IPS-15b (cell line): ENCODE results near the gene CD44.
"Not testable (repeated sequence)": the region's sequence is repeated elsewhere in the genome, so short reads cannot be mapped to it uniquely, and the experiment has no call there.

Experiments used
- H3K27me3 ChIP-seq: one replicate; pipeline ENCODE4 v1.6.1; 2013; ENCODE audit warnings: low read length; ENCODE audit not compliant: control insufficient read depth, insufficient read depth
- H3K36me3 ChIP-seq: one replicate; pipeline ENCODE4 v1.6.1; 2013; ENCODE audit warnings: low read length; ENCODE audit not compliant: control insufficient read depth, insufficient read depth
- H3K4me1 ChIP-seq: one replicate; pipeline ENCODE4 v1.6.1; 2013; ENCODE audit warnings: mild to moderate bottlenecking, low read length; ENCODE audit not compliant: control insufficient read depth, insufficient read depth
- H3K4me3 ChIP-seq: one replicate; pipeline ENCODE4 v1.5.1; 2013; ENCODE audit warnings: low read depth, low read length
- H3K9ac ChIP-seq: one replicate; pipeline ENCODE4 v1.6.1; 2013; ENCODE audit warnings: low read depth, mild to moderate bottlenecking, low read length
- H3K9me3 ChIP-seq: one replicate; pipeline ENCODE4 v1.6.1; 2013; ENCODE audit warnings: mild to moderate bottlenecking, low read length; ENCODE audit not compliant: control insufficient read depth, insufficient read depth

Gene CD44

GRCh38 chr11:35138943-35139721, at the start of gene CD44:
Gene CD44 (plus strand): TSS chr11:35139171. CDS start chr11:35139304, 133 bp downstream.
- Histone ChIP-seq H3K4me1 (peaks cover 9% of the 10 kb centered on the region), H3K9ac (peak within 1 kb of the TSS; percentile 65), H3K27me3 (peaks cover 46% of the 10 kb centered on the region), H3K9me3 (no peaks in the 10 kb centered on the region), H3K36me3 (no peaks in the 10 kb centered on the region), H3K4me3 (peak within 1 kb of the TSS; percentile 75)

GRCh38 chr11:35089666-35090065, 49.3 kb upstream of the CD44 start:
- no peaks in the 10 kb centered on the region for H3K4me1 ChIP-seq
- H3K9ac ChIP-seq, result no peak overlapping the region
- H3K36me3 ChIP-seq, result no peaks in the 10 kb centered on the region
- H3K4me3 ChIP-seq, result no peak overlapping the region
- H3K27me3 ChIP-seq, result no peaks in the 10 kb centered on the region
- H3K9me3 ChIP-seq, result no peaks in the 10 kb centered on the region

DNA sequence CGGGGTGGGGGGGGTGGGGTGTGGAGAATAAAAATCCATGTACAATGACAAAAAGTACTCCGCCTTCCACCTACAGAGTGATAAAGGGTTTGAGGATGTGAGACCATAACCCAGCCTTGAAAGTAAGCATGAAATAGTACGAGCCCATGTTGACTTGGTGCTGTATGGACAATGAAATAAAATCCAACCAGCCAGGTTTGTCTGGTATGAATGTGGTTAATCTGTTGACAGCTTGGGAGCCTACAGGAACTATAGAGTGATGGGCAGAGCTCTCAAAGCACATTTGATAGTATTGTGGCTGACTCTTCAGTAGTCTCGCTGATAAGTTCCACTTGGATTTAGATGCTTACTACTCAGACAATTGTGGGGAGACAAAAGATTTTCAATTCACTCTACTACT, 48.8 kb upstream of the CD44 start:
- no peak overlapping the region for H3K4me3 ChIP-seq
- no peaks in the 10 kb centered on the region for H3K9me3 ChIP-seq
- H3K27me3 ChIP-seq, result no peaks in the 10 kb centered on the region
- no peaks in the 10 kb centered on the region for H3K36me3 ChIP-seq
- no peaks in the 10 kb centered on the region for H3K4me1 ChIP-seq
- H3K9ac ChIP-seq, result no peak overlapping the region

- H3K4me1 ChIP-seq, H3K4me3 ChIP-seq, H3K27me3 ChIP-seq, H3K9me3 ChIP-seq, H3K36me3 ChIP-seq, H3K9ac ChIP-seq: not testable (repeated sequence)
Measured at GRCh38 chr11:35090991-35091390, 48.0 kb upstream of the CD44 start.

DNA sequence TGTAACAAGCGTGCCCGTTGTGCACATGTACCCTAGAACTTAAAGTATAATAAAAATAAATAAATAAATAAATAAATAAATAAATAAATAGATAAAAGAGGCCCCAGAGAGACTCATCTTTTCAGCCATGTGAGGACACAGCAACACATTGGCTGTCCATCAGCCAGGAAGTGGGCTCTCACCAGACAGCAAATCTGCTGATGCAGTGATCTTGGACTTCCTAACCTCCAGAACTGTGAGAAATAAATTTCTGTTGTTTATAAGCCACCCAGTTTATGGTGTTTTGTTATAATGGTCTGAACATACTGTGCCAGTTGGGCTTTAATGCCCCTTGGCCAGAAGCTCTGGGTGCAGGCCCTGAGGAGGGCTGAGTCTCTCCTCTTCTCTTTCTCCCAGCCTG, 42.2 kb upstream of the CD44 start:
- Histone ChIP-seq H3K4me1 (no peaks in the 10 kb centered on the region), H3K36me3 (no peaks in the 10 kb centered on the region), H3K9me3 (no peaks in the 10 kb centered on the region), H3K9ac (no peak overlapping the region), H3K27me3 (no peaks in the 10 kb centered on the region), H3K4me3 (no peak overlapping the region)

- H3K9me3 ChIP-seq, result no peaks in the 10 kb centered on the region
- no peak overlapping the region for H3K9ac ChIP-seq
- H3K4me3 ChIP-seq, result no peak overlapping the region
- no peaks in the 10 kb centered on the region for H3K27me3 ChIP-seq
- no peaks in the 10 kb centered on the region for H3K4me1 ChIP-seq
- no peaks in the 10 kb centered on the region for H3K36me3 ChIP-seq
Measured at GRCh38 chr11:35097814-35098455, 41.0 kb upstream of the CD44 start.

DNA sequence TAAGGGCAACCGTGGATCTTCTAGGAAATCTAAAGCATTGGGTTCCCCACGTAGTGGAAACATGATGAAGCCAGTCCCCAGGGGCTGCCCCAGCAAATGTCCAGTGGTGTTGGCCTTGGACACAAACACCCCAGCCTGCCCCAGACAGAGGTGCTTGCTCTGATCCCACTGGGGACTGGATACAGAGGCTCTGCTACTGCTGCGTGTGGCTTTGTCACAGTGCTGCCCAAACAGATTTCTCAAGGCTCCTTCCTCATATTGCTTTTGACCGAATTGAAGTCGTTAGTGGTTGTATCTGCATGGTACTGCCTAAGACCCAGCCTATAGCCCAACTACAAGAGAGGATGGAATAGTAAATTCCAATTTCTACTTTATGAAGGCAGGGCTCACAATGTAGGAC, 40.1 kb upstream of the CD44 start:
- Histone ChIP-seq H3K36me3 (no peaks in the 10 kb centered on the region), H3K4me1 (no peaks in the 10 kb centered on the region), H3K9me3 (no peaks in the 10 kb centered on the region), H3K27me3 (no peaks in the 10 kb centered on the region), H3K9ac (no peak overlapping the region), H3K4me3 (no peak overlapping the region)

- Histone ChIP-seq H3K4me1 (no peaks in the 10 kb centered on the region), H3K4me3 (no peak overlapping the region), H3K27me3 (no peaks in the 10 kb centered on the region), H3K9me3 (no peaks in the 10 kb centered on the region), H3K9ac (no peak overlapping the region), H3K36me3 (no peaks in the 10 kb centered on the region)
Measured at GRCh38 chr11:35099278-35100012, 39.5 kb upstream of the CD44 start.

DNA sequence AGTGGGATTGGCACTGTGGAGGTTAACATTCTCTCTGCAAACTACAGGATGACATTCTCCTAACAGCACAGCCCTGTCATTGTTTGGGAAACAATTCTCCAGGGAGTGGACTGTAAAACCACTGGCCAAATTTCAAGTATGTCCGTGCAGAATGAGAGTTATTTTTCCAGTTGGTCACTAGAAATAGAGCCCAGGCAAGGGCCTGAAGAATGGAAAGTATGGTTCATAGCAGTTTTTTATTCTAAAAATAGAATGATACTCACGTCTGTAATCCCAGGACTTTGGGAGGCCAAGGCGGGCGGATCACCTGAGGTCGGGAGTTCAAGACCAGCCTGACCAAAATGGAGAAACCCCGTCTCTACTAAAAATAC, 39.0 kb upstream of the CD44 start:
- H3K9ac ChIP-seq, result no peak overlapping the region
- H3K27me3 ChIP-seq, result no peaks in the 10 kb centered on the region
- H3K9me3 ChIP-seq, result no peaks in the 10 kb centered on the region
- no peaks in the 10 kb centered on the region for H3K4me1 ChIP-seq
- no peak overlapping the region for H3K4me3 ChIP-seq
- H3K36me3 ChIP-seq, result no peaks in the 10 kb centered on the region

DNA sequence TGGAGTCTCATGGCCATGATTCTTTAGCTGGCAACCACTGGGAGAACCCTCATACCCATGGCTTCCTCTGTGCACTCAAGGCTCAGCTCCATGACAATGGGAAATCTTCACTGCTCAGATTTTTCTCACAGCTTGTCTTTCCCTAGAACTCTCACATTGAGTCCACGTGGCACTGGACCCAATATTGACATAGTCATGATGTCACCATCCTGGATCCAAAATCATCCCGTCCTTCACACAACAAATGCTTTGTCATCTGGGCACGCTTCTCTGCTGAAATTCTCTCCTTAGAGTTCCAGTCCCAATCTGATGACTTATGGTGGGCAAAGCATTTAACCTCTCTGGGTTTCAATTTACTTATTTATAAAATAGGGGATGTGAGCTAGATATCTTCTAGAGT, 37.7 kb upstream of the CD44 start:
- no peaks in the 10 kb centered on the region for H3K36me3 ChIP-seq
- no peak overlapping the region for H3K4me3 ChIP-seq
- H3K9me3 ChIP-seq, result no peaks in the 10 kb centered on the region
- no peaks in the 10 kb centered on the region for H3K27me3 ChIP-seq
- no peaks in the 10 kb centered on the region for H3K4me1 ChIP-seq
- H3K9ac ChIP-seq, result no peak overlapping the region

- Histone ChIP-seq H3K4me3 (no peak overlapping the region), H3K36me3 (no peaks in the 10 kb centered on the region), H3K27me3 (no peaks in the 10 kb centered on the region), H3K4me1 (no peaks in the 10 kb centered on the region), H3K9me3 (no peaks in the 10 kb centered on the region), H3K9ac (no peak overlapping the region)
Measured at GRCh38 chr11:35102267-35102666, 36.7 kb upstream of the CD44 start.
